Keratinocyte (primary cell): ENCODE data around the gene RAP1GAP2. TPM values are rescaled to one million over a fixed set of nuclear protein-coding genes. Genes with fewer than 3 reads are reported as not detected.

Experiments
- DNase-seq: peaks from one replicate; pipeline ENCODE4 v3.0.0-alpha.2; 2011; ENCODE audit warnings: low read depth, missing footprints, low spot score
- FAIRE-seq: peaks from 2 replicates; lab custom pipeline; 2011; peaks lifted over from hg19 to GRCh38; lab: Jason Lieb, UNC
- H2AFZ ChIP-seq: 2 replicates; pipeline ENCODE4 v1.6.0; 2012; ENCODE audit warnings: low read length, control low read depth, inconsistent platforms; ENCODE audit not compliant: control insufficient read depth
- H3K27ac ChIP-seq: 2 replicates; pipeline ENCODE4 v1.5.1; 2011; ENCODE audit warnings: low read length; ENCODE audit not compliant: control insufficient read depth, insufficient read depth
- H3K27me3 ChIP-seq: 3 replicates; pipeline ENCODE4 v1.6.0; 2011; ENCODE audit warnings: low read length; ENCODE audit not compliant: control insufficient read depth, insufficient read depth; ENCODE audit errors: extremely low read depth
- H3K36me3 ChIP-seq, 2 experiments: 2 replicates in 1 of 2; 3 replicates in 1 of 2; pipeline ENCODE4 v1.5.1; 2011; ENCODE audit warnings: low read length in 2 of 2, mild to moderate bottlenecking in 1 of 2; ENCODE audit not compliant: control insufficient read depth in 2 of 2, insufficient read depth in 2 of 2; ENCODE audit errors: extremely low read depth in 1 of 2
- H3K4me1 ChIP-seq: 3 replicates; pipeline ENCODE4 v1.5.1; 2011; ENCODE audit warnings: low read length; ENCODE audit not compliant: control insufficient read depth, insufficient read depth; ENCODE audit errors: extremely low read depth
- H3K4me2 ChIP-seq: 3 replicates; pipeline ENCODE4 v1.6.0; 2011; ENCODE audit warnings: low read depth, low read length; ENCODE audit not compliant: control insufficient read depth, insufficient read depth; ENCODE audit errors: extremely low read depth
- H3K4me3 ChIP-seq, 3 experiments: fragments of 200-600 bp in 1 of 3; sonication (generic) in 1 of 3; 2 replicates in 2 of 3; 3 replicates in 1 of 3; pipeline ENCODE4 v1.5.1; 2011 to 2016; ENCODE audit warnings: low read length in 3 of 3, mild to moderate bottlenecking in 3 of 3, control low read depth in 2 of 3, inconsistent platforms in 1 of 3, low read depth in 1 of 3, mixed read lengths in 1 of 3, mixed run types in 1 of 3, moderate library complexity in 1 of 3; ENCODE audit not compliant: control insufficient read depth in 2 of 3, insufficient read depth in 2 of 3; ENCODE audit errors: extremely low read depth in 1 of 3
- H3K79me2 ChIP-seq: 2 replicates; pipeline ENCODE4 v1.6.0; 2012; ENCODE audit warnings: low read length; ENCODE audit not compliant: control insufficient read depth, insufficient read depth
- H3K9ac ChIP-seq: 3 replicates; pipeline ENCODE4 v1.6.0; 2011; ENCODE audit warnings: low read length; ENCODE audit not compliant: control insufficient read depth, insufficient read depth; ENCODE audit errors: extremely low read depth
- H3K9me1 ChIP-seq: 3 replicates; pipeline ENCODE4 v1.6.0; 2011; ENCODE audit warnings: low read length; ENCODE audit not compliant: control insufficient read depth, insufficient read depth; ENCODE audit errors: extremely low read depth
- H3K9me3 ChIP-seq: 2 replicates; pipeline ENCODE4 v1.5.1; 2012; ENCODE audit warnings: low read depth, low read length; ENCODE audit not compliant: control insufficient read depth
- H4K20me1 ChIP-seq: 3 replicates; pipeline ENCODE4 v1.6.0; 2011; ENCODE audit warnings: low read length; ENCODE audit not compliant: control insufficient read depth, insufficient read depth; ENCODE audit errors: extremely low read depth
- CTCF ChIP-seq, 3 experiments: IDR thresholded peaks in 1 of 3; conservative IDR thresholded peaks in 1 of 3; optimal IDR thresholded peaks in 1 of 3; 2 replicates in 2 of 3; 3 replicates in 1 of 3; pipeline versions ENCODE3 to v1.5.1; 2011; ENCODE audit warnings: low read length in 3 of 3, mild to moderate bottlenecking in 3 of 3, moderate library complexity in 2 of 3, control low read depth in 1 of 3, inconsistent platforms in 1 of 3; ENCODE audit not compliant: insufficient read depth in 2 of 3; ENCODE audit errors: extremely low read depth in 1 of 3
- EZH2 ChIP-seq: IDR thresholded peaks from one replicate; pipeline ENCODE4 v1.6.1; 2012; ENCODE audit warnings: inconsistent platforms, mild to moderate bottlenecking, low read length, moderate library complexity
- dilution Hi-C: fragments of 300-500 bp; cut with MboI; formaldehyde crosslinking; loops from one replicate; pipeline ENCODE4 v1.7.0; 2020; ENCODE audit warnings: low sequenced_read_pairs; ENCODE audit not compliant: extremely low pct_ligation_motif_present
- polyA plus RNA-seq, 5 experiments: library from polyadenylated mRNA; depleted of rRNA in 3 of 5; stranded (reverse) in 3 of 5; stranded (forward) in 1 of 5; unstranded in 1 of 5; fragments of >200 nt; gene quantifications; 1 replicate in 1 of 5; 2 replicates in 3 of 5; 3 replicates in 1 of 5; pipeline versions ENCODE4 v1.2.1 to v1.2.3, GENCODE V29; 2011 to 2012; ENCODE audit warnings: missing spikeins in 2 of 5, low read depth in 1 of 5, low replicate concordance in 1 of 5

The RAP1GAP2 gene
- polyA plus RNA-seq, 1 donor (not counting 4 experiments of a cell fraction or from before 2014, with no cell fraction given) = 13.6 TPM

- peaks cover 42% of the 10 kb centered on the region for H3K79me2 ChIP-seq
- no peak overlapping the region for H3K4me3 ChIP-seq
- FAIRE-seq (no peak), DNase-seq (no peak)
- no peaks in the 10 kb centered on the region for H3K36me3 ChIP-seq
- no peaks in the 10 kb centered on the region for H3K9me1 ChIP-seq
- H3K9ac ChIP-seq = no peak overlapping the region
- no peak for TF ChIP-seq CTCF (optimal IDR thresholded peaks at IDR 0.05 in 1 of 3, IDR thresholded peaks at IDR 0.05 in 1 of 3, conservative IDR thresholded peaks at IDR 0.05 in 1 of 3; ENCODE audit: extremely low read depth in 1 of 3, insufficient read depth in 2 of 3, low read length in 3 of 3)
- no peak for TF ChIP-seq EZH2
- no peak overlapping the region for H3K4me2 ChIP-seq
- H3K27ac ChIP-seq = no peak overlapping the region
- dilution Hi-C loops = no loop called here
- no peaks in the 10 kb centered on the region for H3K9me3 ChIP-seq
- no peak overlapping the region for H2AFZ ChIP-seq
- H4K20me1 ChIP-seq = peaks cover 2% of the 10 kb centered on the region
- H3K4me1 ChIP-seq = peaks cover 20% of the 10 kb centered on the region
- H3K27me3 ChIP-seq = no peaks in the 10 kb centered on the region
Measured at GRCh38 chr17:2878751-2879254, 82.6 kb downstream of the RAP1GAP2 start.

- H3K27ac ChIP-seq = no peak overlapping the region
- no peak overlapping the region for H3K4me2 ChIP-seq
- DNase-seq = no peak
- peaks cover 0 to 2% of the 10 kb centered on the region in 2 experiments for H3K36me3 ChIP-seq
- peaks cover 41% of the 10 kb centered on the region for H3K79me2 ChIP-seq
- no peak overlapping the region for H2AFZ ChIP-seq
- no peak for FAIRE-seq
- H3K9me1 ChIP-seq = no peaks in the 10 kb centered on the region
- dilution Hi-C loops = no loop called here
- H3K27me3 ChIP-seq = no peaks in the 10 kb centered on the region
- H3K4me3 ChIP-seq = no peak overlapping the region
- H3K4me1 ChIP-seq = peaks cover 14% of the 10 kb centered on the region
- no peaks in the 10 kb centered on the region for H3K9me3 ChIP-seq
- H4K20me1 ChIP-seq = peaks cover 2% of the 10 kb centered on the region
- TF ChIP-seq EZH2 = no peak
- TF ChIP-seq CTCF (optimal IDR thresholded peaks at IDR 0.05 in 1 of 3, IDR thresholded peaks at IDR 0.05 in 1 of 3, conservative IDR thresholded peaks at IDR 0.05 in 1 of 3; ENCODE audit: extremely low read depth in 1 of 3, insufficient read depth in 2 of 3, low read length in 3 of 3) = no peak
- H3K9ac ChIP-seq = no peak overlapping the region
Measured at GRCh38 chr17:2880050-2880449, 83.8 kb downstream of the RAP1GAP2 start.
